NOMO-1 treated with dmso at 0.1 percent for 144 hours (cell line): ENCODE results near the gene PKIG.

Experiments
- DNase-seq: peaks from one replicate; lab custom pipeline; 2025; ENCODE audit not compliant: unreplicated experiment; lab: John Stamatoyannopoulos, UW

PKIG gene

GRCh38 chr20:44615876-44616603 is 33.7 kb downstream of the PKIG start:
- DNase-seq, result no peak

GRCh38 chr20:44616604-44616964 is 34.2 kb downstream of the PKIG start:
- no peak for DNase-seq

GRCh38 chr20:44618318-44618731 is 35.9 kb downstream of the PKIG start:
- DNase-seq, result no peak

DNA sequence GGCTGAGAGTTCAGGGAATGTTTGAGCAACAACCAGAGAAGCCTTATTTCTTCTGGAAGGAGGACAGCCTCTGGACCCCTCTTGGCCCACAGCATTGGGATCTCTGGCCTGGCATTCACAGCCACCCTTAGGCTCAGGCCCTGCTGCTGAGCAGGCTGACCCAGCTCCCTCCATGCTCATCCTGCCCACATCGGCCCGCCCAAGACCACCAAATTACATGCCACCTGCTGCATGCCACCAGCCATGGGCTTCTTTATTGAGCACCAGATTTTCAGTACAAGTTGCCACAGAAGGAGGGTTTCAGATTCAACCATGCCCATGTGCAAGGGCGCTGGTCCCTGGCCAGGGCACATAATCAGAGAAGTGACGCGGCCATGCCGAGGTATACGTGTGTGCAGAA is 36.9 kb downstream of the PKIG start:
- DNase-seq, result no peak

- no peak for DNase-seq
These were observed 37.7 kb downstream of the PKIG start for GRCh38 chr20:44620030-44620429.

DNA sequence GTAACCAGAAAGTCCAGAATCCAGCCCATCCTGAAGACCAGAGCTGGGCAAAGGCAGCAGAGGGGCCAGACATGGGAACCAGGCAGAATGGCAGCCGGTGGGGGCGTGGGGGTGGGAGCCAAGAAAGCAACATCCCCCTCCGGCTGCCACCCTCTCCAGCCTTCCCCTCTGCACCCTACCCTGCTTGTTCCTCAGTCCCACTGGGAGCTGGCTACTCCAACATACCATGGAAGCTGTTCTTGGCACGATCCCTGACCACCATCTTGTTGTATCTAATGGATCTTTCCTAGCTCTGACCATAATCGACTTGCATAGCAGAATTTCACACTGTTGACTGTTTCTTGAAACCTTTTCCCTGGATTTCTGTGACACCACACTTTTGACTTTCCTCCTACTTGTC is 38.9 kb downstream of the PKIG start:
- DNase-seq, result no peak

- no peak for DNase-seq
These were observed 39.6 kb downstream of the PKIG start for GRCh38 chr20:44621939-44622338.

DNA sequence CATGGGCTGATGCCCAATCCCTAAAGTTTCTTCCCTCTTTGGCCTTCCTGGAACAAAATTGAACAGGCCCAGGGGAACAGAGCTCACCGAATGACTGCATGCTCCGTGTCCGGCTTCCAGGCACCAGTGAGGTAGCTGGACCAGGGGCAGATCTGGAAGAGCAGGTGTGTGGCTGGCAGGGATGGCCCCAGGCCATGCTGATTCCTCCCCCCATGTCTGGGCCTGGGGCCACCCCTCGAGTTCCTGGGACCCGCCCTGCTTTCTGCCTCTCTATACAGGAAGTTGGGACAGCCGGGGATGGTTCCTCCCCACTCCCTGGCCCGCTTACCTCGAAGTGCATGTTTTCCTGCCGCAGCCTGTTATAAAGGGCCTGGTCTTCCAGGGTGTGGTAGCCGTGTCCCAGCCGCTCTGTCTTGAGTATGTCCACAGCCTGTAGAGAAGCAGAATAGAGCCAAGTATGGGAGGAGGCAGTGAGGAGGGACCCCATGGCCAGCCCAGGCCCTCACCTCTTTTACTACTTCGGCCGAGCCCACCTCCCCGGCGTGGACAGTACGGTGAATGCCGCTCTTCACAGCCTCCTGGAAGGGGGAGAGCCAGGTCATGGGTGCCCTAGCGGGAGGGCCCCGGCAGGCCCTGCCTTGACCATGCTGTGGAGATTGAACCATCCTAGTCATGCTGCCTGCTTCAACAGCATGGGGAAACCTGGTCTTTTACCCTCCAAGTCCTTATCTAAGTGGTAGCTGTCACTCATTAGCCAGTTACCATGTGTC is 40.3 kb downstream of the PKIG start:
- DNase-seq, result no peak

- no peak for DNase-seq
These were observed 41.8 kb downstream of the PKIG start for GRCh38 chr20:44624152-44624551.

- no peak for DNase-seq
These were observed 42.4 kb downstream of the PKIG start for GRCh38 chr20:44624743-44625271.

GRCh38 chr20:44625361-44625760 is 43.0 kb downstream of the PKIG start:
- DNase-seq, result no peak

DNA sequence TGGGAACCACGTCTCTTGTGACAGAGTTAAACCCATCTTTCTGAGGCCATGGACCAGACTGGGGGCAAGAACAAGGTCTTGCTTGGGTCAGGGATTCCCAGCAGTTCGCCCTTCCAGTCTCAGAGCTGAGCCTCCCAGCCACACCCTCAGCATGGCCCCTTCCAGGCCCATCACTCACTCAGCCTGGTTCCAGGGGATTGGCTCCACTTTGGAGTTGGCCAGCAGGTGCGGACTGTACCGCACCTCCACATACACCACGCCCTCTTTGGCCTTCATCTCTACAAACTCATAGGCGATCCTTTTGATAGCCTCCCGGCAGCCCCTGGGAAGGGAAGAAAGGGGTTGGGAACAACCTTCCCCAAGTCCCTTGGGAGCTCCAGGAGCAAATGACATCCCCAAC is 43.9 kb downstream of the PKIG start:
- no peak for DNase-seq

- no peak for DNase-seq
These were observed 45.1 kb downstream of the PKIG start for GRCh38 chr20:44627364-44628010.

GRCh38 chr20:44629017-44629385 is 46.6 kb downstream of the PKIG start:
- DNase-seq, result no peak

DNA sequence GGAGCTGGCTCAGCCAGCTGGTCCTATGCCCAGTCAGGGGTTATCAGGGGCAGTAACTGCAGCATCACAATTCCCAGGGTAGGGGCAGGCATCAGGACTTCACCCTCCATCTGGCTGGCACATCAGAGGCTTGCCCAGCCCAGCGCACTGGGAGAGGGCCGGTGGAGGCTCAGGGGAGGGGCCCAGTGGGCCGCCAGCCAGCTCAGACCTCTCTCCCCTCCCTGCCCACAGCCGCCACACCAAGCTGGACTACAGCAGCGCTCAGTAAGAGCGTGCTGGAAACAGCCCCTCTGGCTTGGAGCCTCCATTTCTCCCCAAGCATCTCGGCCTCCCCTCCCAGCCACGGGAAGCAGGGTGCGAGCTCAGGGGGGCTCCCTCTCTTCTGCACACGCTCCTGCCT is 47.2 kb downstream of the PKIG start:
- DNase-seq, result no peak

DNA sequence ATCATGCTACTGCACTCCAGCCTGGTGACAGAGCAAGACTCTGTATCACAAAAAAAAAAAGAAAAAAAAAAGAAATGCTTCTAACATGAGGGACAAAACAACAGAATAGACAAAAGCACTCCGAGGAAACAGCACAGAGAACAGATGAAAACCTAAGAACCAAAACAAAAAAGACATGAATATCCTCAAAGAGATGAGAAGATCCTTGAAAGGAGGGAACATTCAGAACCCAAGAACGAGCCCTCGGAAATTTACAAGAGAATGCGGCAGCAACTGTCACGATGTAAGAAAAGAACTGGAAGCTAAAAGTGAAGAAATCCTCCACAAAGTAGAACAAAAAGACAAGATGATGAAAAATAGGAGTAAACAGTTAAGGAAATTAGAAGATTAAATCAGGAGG is 47.9 kb downstream of the PKIG start:
- no peak for DNase-seq

- DNase-seq, result no peak
These were observed 49.8 kb downstream of the PKIG start for GRCh38 chr20:44632103-44632752.

- no peak for DNase-seq
These were observed 50.9 kb downstream of the PKIG start for GRCh38 chr20:44633187-44633810.

GRCh38 chr20:44633872-44634600 is 51.7 kb downstream of the PKIG start:
- no peak for DNase-seq

GRCh38 chr20:44635877-44636276 is 53.5 kb downstream of the PKIG start:
- DNase-seq, result no peak
